ENCODE measurements around the gene GNL3. TPM values are rescaled to one million over a fixed set of nuclear protein-coding genes. Genes with fewer than 3 reads are reported as not detected.
A peak's percentile ranks its signal among the peaks of the same experiment; 100 is the strongest.
"Not testable (repeated sequence)": the region's sequence is repeated elsewhere in the genome, so short reads cannot be mapped to it uniquely, and the experiment has no call there.

Gene GNL3
- total and polyA plus RNA-seq, 5 donors from 2014 or later = 42.4 to 75.7 (median 60.2) TPM

DNA sequence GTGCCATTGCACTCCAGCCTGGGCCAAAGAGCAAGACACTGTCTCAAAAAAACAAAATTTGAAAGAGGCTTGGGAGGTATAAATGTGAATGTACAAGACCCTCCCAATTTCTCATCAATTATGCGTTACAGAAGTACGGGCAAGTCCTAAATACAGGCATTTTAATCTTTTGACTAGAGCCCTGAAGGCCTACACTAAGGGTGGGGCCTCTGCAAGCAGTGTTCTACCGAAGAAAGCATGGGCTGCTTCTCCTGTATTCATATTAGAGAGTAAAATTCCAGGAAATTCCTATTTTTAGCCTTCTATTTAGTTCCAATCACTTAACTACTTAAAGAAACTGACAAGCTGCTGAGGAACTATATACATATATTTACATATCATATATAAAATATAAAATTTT lies 25.8 kb upstream of the GNL3 start:
- ATAC-seq (ENCODE audit: low read depth in 2 of 2) (no peak), DNase-seq (no peak)
- Histone ChIP-seq H3K4me3 (ENCODE audit: low read depth, low read length) (no peak overlapping the region), H3K27me3 (ENCODE audit: control insufficient read depth, insufficient read depth, low read length) (no peaks in the 10 kb centered on the region), H3K36me3 (ENCODE audit: control insufficient read depth, insufficient read depth, low read length) (peaks cover 76% of the 10 kb centered on the region), H3K27ac (ENCODE audit: insufficient read depth, low read length, poor library complexity, severe bottlenecking) (no peak overlapping the region), H3K4me1 (ENCODE audit: control insufficient read depth, insufficient read depth, low read length, poor library complexity, severe bottlenecking) (no peaks in the 10 kb centered on the region), H3K9me3 (ENCODE audit: control insufficient read depth in 2 of 2, low read length in 2 of 2) (no peaks in the 10 kb centered on the region)
- Mint-ChIP-seq H3K27me3 (no peaks in the 10 kb centered on the region), H3K4me1 (peaks cover 4 to 10% (median 8%) of the 10 kb centered on the region in 4 donors), H3K36me3 (peaks cover 38% of the 10 kb centered on the region), H3K4me3 (no peak overlapping the region), H3K9me3 (no peaks in the 10 kb centered on the region), H3K27ac (no peak overlapping the region)

DNA sequence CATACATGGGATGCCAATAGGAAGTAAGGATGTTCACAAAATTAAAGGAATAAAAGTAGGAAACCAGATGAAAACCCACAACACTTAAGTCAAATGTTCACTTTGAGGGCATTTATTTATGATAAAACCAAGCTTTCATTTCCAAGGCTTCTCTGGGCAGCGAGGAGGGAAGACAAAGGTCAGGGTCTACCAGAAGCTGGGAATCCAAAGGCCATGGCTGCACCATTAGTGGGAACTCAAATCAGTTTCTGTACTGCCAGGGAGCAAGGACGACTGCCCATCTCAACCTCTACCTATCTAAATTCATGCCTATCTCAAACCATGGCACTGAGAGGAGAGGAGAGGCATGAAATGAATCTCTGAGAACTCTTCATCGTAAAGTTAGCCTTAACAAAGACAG lies 22.7 kb upstream of the GNL3 start:
- H3K4me1 ChIP-seq (ENCODE audit: control insufficient read depth, insufficient read depth, low read length, poor library complexity, severe bottlenecking) = no peaks in the 10 kb centered on the region
- Mint-ChIP-seq H3K27ac (no peak overlapping the region), H3K9me3 (no peaks in the 10 kb centered on the region), H3K36me3 (peaks cover 28% of the 10 kb centered on the region), H3K27me3 (no peaks in the 10 kb centered on the region), H3K4me3 (no peak overlapping the region), H3K4me1 (peaks cover 4 to 10% (median 8%) of the 10 kb centered on the region in 4 donors)
- peaks cover 74% of the 10 kb centered on the region for H3K36me3 ChIP-seq (ENCODE audit: control insufficient read depth, insufficient read depth, low read length)
- H3K9me3 ChIP-seq (ENCODE audit: control insufficient read depth in 2 of 2, low read length in 2 of 2) = no peaks in the 10 kb centered on the region
- no peak for DNase-seq
- H3K27me3 ChIP-seq (ENCODE audit: control insufficient read depth, insufficient read depth, low read length) = no peaks in the 10 kb centered on the region
- no peak overlapping the region for H3K4me3 ChIP-seq (ENCODE audit: low read depth, low read length)
- H3K27ac ChIP-seq (ENCODE audit: insufficient read depth, low read length, poor library complexity, severe bottlenecking) = no peak overlapping the region
- ATAC-seq (ENCODE audit: low read depth in 2 of 2) = no peak

DNA sequence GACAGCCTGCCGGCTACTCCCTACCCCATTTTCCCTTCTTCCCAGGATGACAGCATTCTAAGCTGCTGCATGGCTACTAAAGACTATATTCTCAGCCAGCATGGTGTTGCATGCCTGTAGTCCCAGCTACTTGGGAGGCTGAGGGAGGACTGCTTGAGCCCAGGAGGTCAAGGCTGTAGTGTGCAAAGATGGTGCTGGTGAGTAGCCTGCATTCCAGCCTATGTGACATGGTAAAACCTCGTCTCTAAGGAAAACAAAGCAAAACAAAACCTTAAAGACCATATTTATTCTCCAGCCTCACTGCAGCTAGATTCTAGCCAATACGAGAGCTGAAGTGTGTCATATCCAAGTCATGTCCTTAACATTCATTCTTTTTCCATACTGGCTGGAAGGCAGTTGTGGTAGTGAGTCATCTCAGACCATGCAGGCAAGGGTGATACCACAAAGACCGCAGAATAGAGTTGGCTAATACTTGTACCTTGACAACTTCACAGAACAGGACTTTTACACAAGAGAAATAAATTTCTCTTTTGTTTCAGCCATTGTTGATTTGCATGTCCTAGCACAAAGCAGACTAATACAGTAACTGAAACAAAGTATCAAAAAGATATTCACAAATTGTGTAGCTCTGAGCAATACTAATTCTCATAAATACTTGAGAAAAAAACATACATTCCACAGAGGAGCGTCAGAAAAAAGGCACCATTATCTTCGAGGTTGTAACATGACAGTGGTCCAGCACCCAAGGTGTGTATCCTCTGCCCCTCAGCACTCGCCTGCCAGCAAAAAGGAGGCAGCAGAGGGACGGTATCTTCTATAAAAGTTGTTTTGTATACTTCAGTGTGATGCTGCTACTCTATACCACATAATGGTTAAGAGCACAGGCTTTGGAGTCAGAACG lies 15.0 kb upstream of the GNL3 start:
- H3K27ac Mint-ChIP-seq = peak overlapping the region; percentile 42 to 85 (median 81)
- peak overlapping the region in 3 of 4 donors; percentile 5 to 26 (median 5) for H3K4me3 Mint-ChIP-seq
- no peaks in the 10 kb centered on the region for H3K27me3 Mint-ChIP-seq
- Histone ChIP-seq H3K4me1 (ENCODE audit: control insufficient read depth, insufficient read depth, low read length, poor library complexity, severe bottlenecking) (peaks cover 18% of the 10 kb centered on the region), H3K9me3 (ENCODE audit: control insufficient read depth in 2 of 2, low read length in 2 of 2) (no peaks in the 10 kb centered on the region), H3K27ac (ENCODE audit: insufficient read depth, low read length, poor library complexity, severe bottlenecking) (peak overlapping the region; percentile 63), H3K27me3 (ENCODE audit: control insufficient read depth, insufficient read depth, low read length) (no peaks in the 10 kb centered on the region), H3K36me3 (ENCODE audit: control insufficient read depth, insufficient read depth, low read length) (peaks cover 43% of the 10 kb centered on the region), H3K4me3 (ENCODE audit: low read depth, low read length) (peak overlapping the region; percentile 28)
- DNase-seq (peak in 2 of 3 donors; percentile 4 to 59), ATAC-seq (ENCODE audit: low read depth in 2 of 2) (peak; percentile 69 to 72)
- peaks cover 25% of the 10 kb centered on the region for H3K36me3 Mint-ChIP-seq
- H3K9me3 Mint-ChIP-seq = no peaks in the 10 kb centered on the region
- H3K4me1 Mint-ChIP-seq = peaks cover 20 to 37% (median 30%) of the 10 kb centered on the region in 4 donors

DNA sequence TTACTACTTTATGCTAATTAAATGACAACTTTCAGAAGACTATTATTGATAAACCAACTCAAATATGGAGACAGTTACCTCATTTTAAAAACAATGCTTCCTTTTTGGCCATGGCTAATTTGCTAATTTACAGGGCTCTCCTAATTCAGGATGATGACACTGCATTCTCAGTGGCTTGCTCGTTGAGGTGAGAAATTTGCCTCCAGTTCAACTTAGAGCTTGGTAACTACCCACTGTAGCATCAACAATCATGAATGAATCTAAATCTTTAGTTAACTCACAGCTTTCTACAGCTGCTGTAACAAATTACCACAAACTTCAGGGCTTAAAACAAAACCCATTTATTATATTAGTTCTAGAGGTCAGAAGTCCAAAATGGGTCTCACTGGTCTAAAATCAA lies 14.2 kb upstream of the GNL3 start:
- no peaks in the 10 kb centered on the region for H3K27me3 ChIP-seq (ENCODE audit: control insufficient read depth, insufficient read depth, low read length)
- peak overlapping the region; percentile 69 to 85 (median 81) for H3K27ac Mint-ChIP-seq
- peaks cover 31% of the 10 kb centered on the region for H3K36me3 Mint-ChIP-seq
- no peak for ATAC-seq (ENCODE audit: low read depth in 2 of 2)
- peak overlapping the region; percentile 28 for H3K4me3 ChIP-seq (ENCODE audit: low read depth, low read length)
- no peak overlapping the region for H3K4me3 Mint-ChIP-seq
- DNase-seq = no peak
- no peaks in the 10 kb centered on the region for H3K9me3 Mint-ChIP-seq
- H3K27me3 Mint-ChIP-seq = no peaks in the 10 kb centered on the region
- H3K27ac ChIP-seq (ENCODE audit: insufficient read depth, low read length, poor library complexity, severe bottlenecking) = peak overlapping the region; percentile 34
- peaks cover 18% of the 10 kb centered on the region for H3K4me1 ChIP-seq (ENCODE audit: control insufficient read depth, insufficient read depth, low read length, poor library complexity, severe bottlenecking)
- no peaks in the 10 kb centered on the region for H3K9me3 ChIP-seq (ENCODE audit: control insufficient read depth in 2 of 2, low read length in 2 of 2)
- H3K36me3 ChIP-seq (ENCODE audit: control insufficient read depth, insufficient read depth, low read length) = peaks cover 42% of the 10 kb centered on the region
- H3K4me1 Mint-ChIP-seq = peaks cover 20 to 39% (median 31%) of the 10 kb centered on the region in 4 donors

DNA sequence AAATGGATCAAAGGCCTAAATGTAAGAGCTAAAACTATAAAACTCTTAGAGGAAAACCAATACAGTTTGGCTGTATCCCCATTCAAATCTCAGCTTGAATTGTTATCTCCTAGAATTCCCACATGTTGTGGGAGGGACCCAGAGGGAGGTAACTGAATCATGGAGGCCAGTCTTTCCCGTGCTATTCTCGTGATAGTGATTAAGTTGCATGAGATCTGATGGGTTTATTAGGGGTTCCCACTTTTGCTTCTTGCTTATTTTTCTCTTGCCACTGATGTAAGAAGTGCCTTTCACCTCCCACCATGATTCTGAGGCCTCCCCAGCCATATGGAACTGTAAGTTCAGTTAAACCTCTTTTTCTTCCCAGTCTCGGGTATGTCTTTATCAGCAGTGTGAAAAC lies 9.6 kb upstream of the GNL3 start:
- H3K4me1 Mint-ChIP-seq = peaks cover 15 to 44% (median 38%) of the 10 kb centered on the region in 4 donors
- not testable (repeated sequence) for H3K27me3 ChIP-seq (ENCODE audit: control insufficient read depth, insufficient read depth, low read length); ATAC-seq (ENCODE audit: low read depth in 2 of 2); H3K9me3 ChIP-seq (ENCODE audit: control insufficient read depth in 2 of 2, low read length in 2 of 2); DNase-seq; H3K27ac ChIP-seq (ENCODE audit: insufficient read depth, low read length, poor library complexity, severe bottlenecking); H3K9me3 Mint-ChIP-seq; H3K4me3 Mint-ChIP-seq; H3K4me1 ChIP-seq (ENCODE audit: control insufficient read depth, insufficient read depth, low read length, poor library complexity, severe bottlenecking); H3K4me3 ChIP-seq (ENCODE audit: low read depth, low read length); H3K27me3 Mint-ChIP-seq
- H3K27ac Mint-ChIP-seq = peak overlapping the region in 1 of 3 donors; percentile 21
- peaks cover 54% of the 10 kb centered on the region for H3K36me3 Mint-ChIP-seq
- H3K36me3 ChIP-seq (ENCODE audit: control insufficient read depth, insufficient read depth, low read length) = peaks cover 49% of the 10 kb centered on the region

DNA sequence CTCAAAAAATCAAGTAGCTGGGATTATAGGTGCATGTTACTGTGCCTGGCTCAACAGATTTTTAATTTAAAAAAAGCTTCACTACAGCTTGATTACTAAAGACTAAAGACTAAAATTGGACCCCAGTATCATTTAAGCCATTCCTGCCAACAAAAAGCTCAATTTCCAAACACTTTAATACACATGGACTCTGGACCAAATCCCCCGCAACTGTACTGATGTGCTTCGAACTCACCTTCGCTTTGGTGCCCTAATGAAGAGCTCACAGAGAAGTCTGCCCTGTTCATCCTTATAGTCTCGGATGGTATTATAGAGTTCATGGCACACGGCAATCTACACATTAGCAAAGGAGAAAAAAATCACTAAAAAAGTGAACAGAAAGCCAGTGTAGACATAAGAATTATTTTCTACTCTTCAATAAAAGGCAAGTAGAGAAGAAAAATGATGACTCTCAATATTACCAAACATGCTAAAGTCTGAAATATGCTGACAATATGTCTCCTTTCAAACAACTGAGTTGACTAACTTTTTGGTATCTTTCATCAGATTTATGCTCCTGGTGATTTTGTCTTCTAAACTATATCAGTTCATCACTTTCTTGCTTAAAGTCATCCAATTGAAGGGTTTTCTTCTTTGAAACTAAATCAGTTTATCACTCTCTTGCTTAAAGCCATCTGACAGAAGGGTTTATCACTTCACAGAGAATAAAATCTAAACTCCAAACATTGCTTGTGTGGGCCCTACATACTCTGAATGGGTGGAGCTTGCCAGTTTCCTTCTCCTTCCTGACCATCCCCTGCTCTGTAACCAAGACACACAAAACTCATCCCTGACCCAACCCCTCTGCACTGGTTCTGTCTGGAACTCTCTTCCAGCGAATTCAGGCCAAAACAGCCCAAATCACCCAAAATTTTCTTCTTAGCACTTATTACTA lies 7.3 kb upstream of the GNL3 start:
- ATAC-seq (ENCODE audit: low read depth in 2 of 2) (no peak), DNase-seq (no peak)
- H3K27me3 ChIP-seq (ENCODE audit: control insufficient read depth, insufficient read depth, low read length) = no peaks in the 10 kb centered on the region
- no peaks in the 10 kb centered on the region for H3K9me3 ChIP-seq (ENCODE audit: control insufficient read depth in 2 of 2, low read length in 2 of 2)
- peaks cover 18 to 48% (median 40%) of the 10 kb centered on the region in 4 donors for H3K4me1 Mint-ChIP-seq
- peak overlapping the region in 2 of 3 donors; percentile 12 to 85 for H3K27ac Mint-ChIP-seq
- H3K4me3 Mint-ChIP-seq = no peak overlapping the region
- no peak overlapping the region for H3K27ac ChIP-seq (ENCODE audit: insufficient read depth, low read length, poor library complexity, severe bottlenecking)
- peaks cover 43% of the 10 kb centered on the region for H3K36me3 ChIP-seq (ENCODE audit: control insufficient read depth, insufficient read depth, low read length)
- peaks cover 45% of the 10 kb centered on the region for H3K36me3 Mint-ChIP-seq
- no peak overlapping the region for H3K4me3 ChIP-seq (ENCODE audit: low read depth, low read length)
- peaks cover 2% of the 10 kb centered on the region for H3K4me1 ChIP-seq (ENCODE audit: control insufficient read depth, insufficient read depth, low read length, poor library complexity, severe bottlenecking)
- H3K27me3 Mint-ChIP-seq = no peaks in the 10 kb centered on the region
- H3K9me3 Mint-ChIP-seq = no peaks in the 10 kb centered on the region

DNA sequence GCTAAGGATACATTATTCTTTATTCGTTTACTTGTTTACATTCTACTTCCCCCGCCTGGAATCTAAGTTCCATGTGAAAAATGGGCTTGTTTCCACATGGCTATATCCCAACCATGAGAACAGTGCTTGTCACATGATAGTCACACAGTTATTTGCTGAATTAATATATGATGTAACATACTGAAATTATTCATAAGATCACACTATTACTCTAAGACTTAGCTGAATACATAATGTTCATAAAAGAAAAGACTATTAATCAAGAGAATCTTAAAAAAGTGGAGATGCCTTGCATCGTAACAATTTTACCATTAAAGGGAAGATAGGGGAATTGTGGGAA lies 6.7 kb upstream of the GNL3 start:
- H3K36me3 Mint-ChIP-seq = peaks cover 45% of the 10 kb centered on the region
- ATAC-seq (ENCODE audit: low read depth in 2 of 2) = no peak
- peaks cover 41% of the 10 kb centered on the region for H3K36me3 ChIP-seq (ENCODE audit: control insufficient read depth, insufficient read depth, low read length)

More for the DNA sequence above, 6.7 kb upstream of the GNL3 start:
- Histone ChIP-seq H3K4me1 (ENCODE audit: control insufficient read depth, insufficient read depth, low read length, poor library complexity, severe bottlenecking) (peaks cover 8% of the 10 kb centered on the region), H3K27me3 (ENCODE audit: control insufficient read depth, insufficient read depth, low read length) (no peaks in the 10 kb centered on the region), H3K4me3 (ENCODE audit: low read depth, low read length) (no peak overlapping the region), H3K27ac (ENCODE audit: insufficient read depth, low read length, poor library complexity, severe bottlenecking) (no peak overlapping the region), H3K9me3 (ENCODE audit: control insufficient read depth in 2 of 2, low read length in 2 of 2) (no peaks in the 10 kb centered on the region)
- Mint-ChIP-seq H3K9me3 (no peaks in the 10 kb centered on the region), H3K4me3 (no peak overlapping the region), H3K4me1 (peaks cover 18 to 54% (median 42%) of the 10 kb centered on the region in 4 donors), H3K27ac (peak overlapping the region in 2 of 3 donors; percentile 9 to 85), H3K27me3 (no peaks in the 10 kb centered on the region)
- DNase-seq = no peak

Measured in CD4-positive, CD25-positive, alpha-beta regulatory T cell (primary cell).